K562 (cell line): Measurements from ENCODE around the gene UBAC2. TPM values are rescaled to one million over a fixed set of nuclear protein-coding genes. Genes with fewer than 3 reads are reported as not detected.

ENCODE experiments used
- ATAC-seq: fragments of 200-7000 bp; cut with Tn5 transposase; 3 replicates; pipeline ENCODE4 v1.9.1; 2020; ENCODE audit warnings: moderate library complexity
- BruUV-seq: library from RNA; stranded (reverse); fragments of 400-500 nt; replicated peaks from 2 replicates; lab custom pipeline; 2021; lab: Mats Ljungman, UMichigan
- CTCF ChIA-PET: fragments of 300-600 bp; formaldehyde crosslinking; extraction: SDS; loops from one replicate; lab custom pipeline; 2021; ENCODE audit warnings: low intra/inter-chr PET ratio; lab: Yijun Ruan, JAX
- POLR2A ChIA-PET: fragments of 300-600, 350-650 bp; sonication (Branson Sonifier 250); formaldehyde crosslinking; extraction: SDS; loops from one replicate; lab custom pipeline; 2021; ENCODE audit warnings: antibody characterized with exemption, inconsistent platforms; lab: Yijun Ruan, JAX
- DNase-seq, 4 experiments: peaks; one replicate each; pipeline versions ENCODE4 v3.0.0 to v3.0.0-alpha.2; 2011 to 2018; ENCODE audit warnings: low spot score in 3 of 4, mixed read lengths in 3 of 4; ENCODE audit errors: extremely low read depth in 1 of 4
- FAIRE-seq: peaks from 2 replicates; lab custom pipeline; 2011; peaks lifted over from hg19 to GRCh38; lab: Jason Lieb, UNC
- H2AFZ ChIP-seq: 2 replicates; pipeline ENCODE4 v1.6.0; 2011; ENCODE audit warnings: low read depth, low read length, control low read depth, inconsistent platforms
- H3K27ac ChIP-seq: fragments of 200-600 bp; 3 replicates; pipeline ENCODE4 v1.8.0; 2011; ENCODE audit warnings: low read depth, mild to moderate bottlenecking, control low read depth, inconsistent platforms, low read length, moderate library complexity, mixed read lengths; ENCODE audit errors: extremely low read depth
- H3K27me3 ChIP-seq, 2 experiments: fragments of 300-600 bp in 1 of 2; 2 replicates in 1 of 2; 3 replicates in 1 of 2; pipeline versions ENCODE4 v1.6.0 to v1.8.0; 2011; ENCODE audit warnings: inconsistent platforms in 2 of 2, low read length in 2 of 2, mild to moderate bottlenecking in 1 of 2, mixed read lengths in 1 of 2, moderate library complexity in 1 of 2; ENCODE audit not compliant: control insufficient read depth in 2 of 2, insufficient read depth in 2 of 2
- H3K36me3 ChIP-seq: fragments of 300-600 bp; 3 replicates; pipeline ENCODE4 v1.8.0; 2011; ENCODE audit warnings: mild to moderate bottlenecking, low read length, inconsistent platforms; ENCODE audit not compliant: control insufficient read depth, insufficient read depth
- H3K4me1 ChIP-seq, 2 experiments: fragments of 200-600 bp in 1 of 2; replicated peaks in 1 of 2; 2 replicates in 1 of 2; 3 replicates in 1 of 2; pipeline versions ENCODE4 v1.5.1 to v1.8.0; 2011; ENCODE audit warnings: inconsistent platforms in 2 of 2, low read length in 2 of 2, mild to moderate bottlenecking in 1 of 2, mixed read lengths in 1 of 2, moderate library complexity in 1 of 2; ENCODE audit not compliant: control insufficient read depth in 2 of 2, insufficient read depth in 2 of 2
- H3K4me2 ChIP-seq: 2 replicates; pipeline ENCODE4 v1.6.1; 2011; ENCODE audit warnings: low read length, control low read depth, inconsistent platforms, mixed read lengths; ENCODE audit not compliant: insufficient read depth
- H3K4me3 ChIP-seq: fragments of 200-600 bp; sonication (generic), shearing (Covaris generic); 2 replicates; pipeline ENCODE4 v1.5.1; 2016; ENCODE audit warnings: control low read depth, inconsistent platforms
- H3K79me2 ChIP-seq: fragments of 200-600 bp; 3 replicates; pipeline ENCODE4 v1.8.0; 2011; ENCODE audit warnings: low read length, inconsistent platforms; ENCODE audit not compliant: control insufficient read depth, insufficient read depth
- H3K9ac ChIP-seq, 2 experiments: 2 replicates each; pipeline versions ENCODE4 v1.6.0 to v1.6.1; 2011; ENCODE audit warnings: low read depth in 2 of 2, low read length in 2 of 2, control low read depth in 1 of 2, inconsistent platforms in 1 of 2, mild to moderate bottlenecking in 1 of 2, mixed read lengths in 1 of 2; ENCODE audit not compliant: insufficient read depth in 1 of 2
- H3K9me1 ChIP-seq: one replicate; pipeline ENCODE4 v1.6.0; 2011; ENCODE audit warnings: inconsistent platforms, mild to moderate bottlenecking, low read length, moderate library complexity; ENCODE audit not compliant: control insufficient read depth, insufficient read depth
- H3K9me3 ChIP-seq: replicated peaks from 2 replicates; pipeline ENCODE4 v1.5.1; 2011; ENCODE audit warnings: low read depth, low read length, inconsistent platforms; ENCODE audit not compliant: control insufficient read depth, insufficient read depth
- H4K20me1 ChIP-seq: replicated peaks from 2 replicates; pipeline ENCODE4 v1.6.1; 2011; ENCODE audit warnings: low read length, inconsistent platforms, mixed read lengths; ENCODE audit not compliant: control insufficient read depth, insufficient read depth
- GTF2F1 ChIP-seq: IDR thresholded peaks from 2 replicates; pipeline ENCODE4 v1.6.1; 2011; ENCODE audit warnings: low read depth, low read length, improper control_type of control experiment
- PML ChIP-seq: IDR thresholded peaks from 2 replicates; pipeline ENCODE4 v1.6.1; 2012; ENCODE audit warnings: low read length, inconsistent platforms
- SREBF1 ChIP-seq: fragments of 150-350 bp; IDR thresholded peaks from 2 replicates; pipeline ENCODE4 v1.6.1; 2014; ENCODE audit warnings: antibody characterized with exemption, low read depth, low read length, borderline replicate concordance
- ZNF133 ChIP-seq: fragments of 250-450 bp; sonication (Bioruptor Pico); IDR thresholded peaks from 2 replicates; pipeline ENCODE4 v1.4.0; 2020; ENCODE audit warnings: mild to moderate bottlenecking
- ZNF785 ChIP-seq: fragments of 250-450 bp; sonication (Bioruptor Pico); IDR thresholded peaks from 2 replicates; pipeline ENCODE4 v1.4.0; 2020; ENCODE audit warnings: mild to moderate bottlenecking
- WGBS: fragments of 100-300 bp; shearing (Covaris generic); methylation state at CpG from one replicate; pipeline ENCODE4 v1.1.6; 2016; ENCODE audit warnings: low coverage, mixed read lengths; ENCODE audit not compliant: insufficient coverage; ENCODE audit errors: missing lambda C conversion rate; 5-methylcytosine and 5-hydroxymethylcytosine counted together
- in situ Hi-C: fragments of 300-500 bp; cut with MboI; formaldehyde crosslinking; loops from 4 replicates; pipeline ENCODE4 v1.15.0; 2018; ENCODE audit warnings: inconsistent platforms, mixed read lengths
- intact Hi-C: fragments of 100-400 bp; cut with micrococcal nuclease; formaldehyde crosslinking; loops from 2 replicates; pipeline ENCODE4 v1.14.2; 2022
- polyA plus RNA-seq, 8 experiments: library from polyadenylated mRNA; depleted of rRNA in 4 of 8; stranded (reverse) in 5 of 8; unstranded in 3 of 8; fragments of >200 nt; fragmentation: Nextera tagmentation in 2 of 8; fragmentation: Illumina TruSeq in 1 of 8; extraction: Ambion mirVana in 2 of 8; extraction: Trizol in 1 of 8; gene quantifications; 2 replicates each; pipeline versions ENCODE4 v1.2.1 to v1.2.3, GENCODE V29; 2011 to 2014; ENCODE audit warnings: inconsistent platforms in 1 of 8, missing spikeins in 1 of 8
- total RNA-seq, 7 experiments: library from RNA; depleted of rRNA in 6 of 7; stranded (reverse); fragments of >200 nt in 6 of 7; fragmentation: Illumina TruSeq in 2 of 7; extraction: Trizol in 2 of 7; gene quantifications; 2 replicates each; pipeline versions ENCODE4 v1.2.1 to v1.2.3, GENCODE V29; 2011 to 2021; ENCODE audit warnings: low replicate concordance in 1 of 7
- TF ChIP-seq, protein P1 (sequence below): fragments of 450-650 bp; IDR thresholded peaks from 2 replicates; pipeline ENCODE4 v1.6.1; 2016; ENCODE audit warnings: mild to moderate bottlenecking
- TF ChIP-seq, protein P2 (sequence below): fragments of 250-450 bp; sonication (Bioruptor Pico); IDR thresholded peaks from 2 replicates; pipeline ENCODE4 v1.8.0; 2022; ENCODE audit warnings: inconsistent platforms
- TF ChIP-seq, protein P3 (sequence below): fragments of 250-450 bp; sonication (Bioruptor Pico); IDR thresholded peaks from 2 replicates; pipeline ENCODE4 v1.5.0; 2021; ENCODE audit warnings: mild to moderate bottlenecking, borderline replicate concordance

UBAC2 gene
- total and polyA plus RNA-seq, 9 of the 15 experiments (the other 6 are each of a cell fraction or from before 2014, with no cell fraction given), result 6.0 to 84.1 (median 32.3) TPM

DNA sequence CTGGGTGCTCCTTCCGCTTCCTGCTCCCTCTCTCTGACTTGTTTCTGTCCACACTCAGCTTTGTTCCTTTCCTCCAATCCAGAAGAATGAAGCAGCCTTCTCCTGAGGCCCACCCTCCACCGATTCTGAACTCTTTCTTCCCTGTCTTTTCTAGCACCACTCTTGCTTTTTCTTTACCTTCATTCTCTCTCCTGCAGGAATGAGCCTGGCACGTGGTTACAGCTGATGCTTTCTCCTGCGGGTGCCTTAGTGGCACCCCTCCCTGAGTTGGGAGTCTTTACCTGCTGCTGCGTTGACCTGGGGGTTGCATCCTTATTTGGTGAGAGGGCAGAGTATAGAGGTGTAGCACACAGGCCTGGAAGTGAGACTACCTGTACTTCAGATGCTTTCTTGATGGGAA lies 6.2 kb downstream of the UBAC2 start:
- H3K9ac ChIP-seq, result no peak overlapping the region
- H3K36me3 ChIP-seq, result peaks cover 42% of the 10 kb centered on the region; the same call in 2 of the 3 replicates
- TF ChIP-seq SREBF1, result no peak
- TF ChIP-seq, protein P1, sequence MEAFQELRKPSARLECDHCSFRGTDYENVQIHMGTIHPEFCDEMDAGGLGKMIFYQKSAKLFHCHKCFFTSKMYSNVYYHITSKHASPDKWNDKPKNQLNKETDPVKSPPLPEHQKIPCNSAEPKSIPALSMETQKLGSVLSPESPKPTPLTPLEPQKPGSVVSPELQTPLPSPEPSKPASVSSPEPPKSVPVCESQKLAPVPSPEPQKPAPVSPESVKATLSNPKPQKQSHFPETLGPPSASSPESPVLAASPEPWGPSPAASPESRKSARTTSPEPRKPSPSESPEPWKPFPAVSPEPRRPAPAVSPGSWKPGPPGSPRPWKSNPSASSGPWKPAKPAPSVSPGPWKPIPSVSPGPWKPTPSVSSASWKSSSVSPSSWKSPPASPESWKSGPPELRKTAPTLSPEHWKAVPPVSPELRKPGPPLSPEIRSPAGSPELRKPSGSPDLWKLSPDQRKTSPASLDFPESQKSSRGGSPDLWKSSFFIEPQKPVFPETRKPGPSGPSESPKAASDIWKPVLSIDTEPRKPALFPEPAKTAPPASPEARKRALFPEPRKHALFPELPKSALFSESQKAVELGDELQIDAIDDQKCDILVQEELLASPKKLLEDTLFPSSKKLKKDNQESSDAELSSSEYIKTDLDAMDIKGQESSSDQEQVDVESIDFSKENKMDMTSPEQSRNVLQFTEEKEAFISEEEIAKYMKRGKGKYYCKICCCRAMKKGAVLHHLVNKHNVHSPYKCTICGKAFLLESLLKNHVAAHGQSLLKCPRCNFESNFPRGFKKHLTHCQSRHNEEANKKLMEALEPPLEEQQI, result no peak
- no peak for TF ChIP-seq ZNF133 (CRISPR knock-in tag)
- TF ChIP-seq, protein P2, sequence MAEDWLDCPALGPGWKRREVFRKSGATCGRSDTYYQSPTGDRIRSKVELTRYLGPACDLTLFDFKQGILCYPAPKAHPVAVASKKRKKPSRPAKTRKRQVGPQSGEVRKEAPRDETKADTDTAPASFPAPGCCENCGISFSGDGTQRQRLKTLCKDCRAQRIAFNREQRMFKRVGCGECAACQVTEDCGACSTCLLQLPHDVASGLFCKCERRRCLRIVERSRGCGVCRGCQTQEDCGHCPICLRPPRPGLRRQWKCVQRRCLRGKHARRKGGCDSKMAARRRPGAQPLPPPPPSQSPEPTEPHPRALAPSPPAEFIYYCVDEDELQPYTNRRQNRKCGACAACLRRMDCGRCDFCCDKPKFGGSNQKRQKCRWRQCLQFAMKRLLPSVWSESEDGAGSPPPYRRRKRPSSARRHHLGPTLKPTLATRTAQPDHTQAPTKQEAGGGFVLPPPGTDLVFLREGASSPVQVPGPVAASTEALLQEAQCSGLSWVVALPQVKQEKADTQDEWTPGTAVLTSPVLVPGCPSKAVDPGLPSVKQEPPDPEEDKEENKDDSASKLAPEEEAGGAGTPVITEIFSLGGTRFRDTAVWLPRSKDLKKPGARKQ (CRISPR knock-in tag), result no peak
- no peak for TF ChIP-seq ZNF785 (CRISPR knock-in tag)
- TF ChIP-seq, protein P3, sequence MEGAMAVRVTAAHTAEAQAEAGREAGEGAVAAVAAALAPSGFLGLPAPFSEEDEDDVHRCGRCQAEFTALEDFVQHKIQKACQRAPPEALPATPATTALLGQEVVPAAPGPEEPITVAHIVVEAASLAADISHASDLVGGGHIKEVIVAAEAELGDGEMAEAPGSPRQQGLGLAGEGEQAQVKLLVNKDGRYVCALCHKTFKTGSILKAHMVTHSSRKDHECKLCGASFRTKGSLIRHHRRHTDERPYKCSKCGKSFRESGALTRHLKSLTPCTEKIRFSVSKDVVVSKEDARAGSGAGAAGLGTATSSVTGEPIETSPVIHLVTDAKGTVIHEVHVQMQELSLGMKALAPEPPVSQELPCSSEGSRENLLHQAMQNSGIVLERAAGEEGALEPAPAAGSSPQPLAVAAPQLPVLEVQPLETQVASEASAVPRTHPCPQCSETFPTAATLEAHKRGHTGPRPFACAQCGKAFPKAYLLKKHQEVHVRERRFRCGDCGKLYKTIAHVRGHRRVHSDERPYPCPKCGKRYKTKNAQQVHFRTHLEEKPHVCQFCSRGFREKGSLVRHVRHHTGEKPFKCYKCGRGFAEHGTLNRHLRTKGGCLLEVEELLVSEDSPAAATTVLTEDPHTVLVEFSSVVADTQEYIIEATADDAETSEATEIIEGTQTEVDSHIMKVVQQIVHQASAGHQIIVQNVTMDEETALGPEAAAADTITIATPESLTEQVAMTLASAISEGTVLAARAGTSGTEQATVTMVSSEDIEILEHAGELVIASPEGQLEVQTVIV (CRISPR knock-in tag), result no peak
- TF ChIP-seq GTF2F1, result no peak
- no peak for TF ChIP-seq PML
- H3K4me1 ChIP-seq, result peaks cover 13 to 15% of the 10 kb centered on the region in 2 experiments; a peak in 4 of 5 replicates
- intact Hi-C loops, result no loop called here
- H3K27ac ChIP-seq, result no peak overlapping the region
- H3K4me3 ChIP-seq, result no peak overlapping the region
- H3K9me3 ChIP-seq, result no peaks in the 10 kb centered on the region
- no peak overlapping the region for H2AFZ ChIP-seq
- CTCF ChIA-PET, result no interaction called here
- no peak for DNase-seq
- no peaks in the 10 kb centered on the region for H3K27me3 ChIP-seq
- no peak overlapping the region for H3K4me2 ChIP-seq
- POLR2A ChIA-PET, result interaction anchor here (0.8 kb wide), 1 partner anchor 282 kb away, joined by 4 read pairs; no protein-coding TSS in a partner anchor
- H3K79me2 ChIP-seq, result peaks cover 89% of the 10 kb centered on the region
- peaks cover 11% of the 10 kb centered on the region for H3K9me1 ChIP-seq
- no TSS peak for BruUV-seq
- in situ Hi-C loops, result no loop called here
- H4K20me1 ChIP-seq, result peaks cover 17% of the 10 kb centered on the region
- FAIRE-seq, result no peak
- WGBS, result 85% methylated on average over 5 of the region's 5 CpGs
- no peak for ATAC-seq
